ENCODE data around the gene MYBPC1. TPM values are rescaled to one million over a fixed set of nuclear protein-coding genes. Genes with fewer than 3 reads are reported as not detected.
A peak's percentile ranks its signal among the peaks of the same experiment; 100 is the strongest.

MYBPC1 gene
- total RNA-seq, 1 donor from 2014 or later, result not detected

GRCh38 chr12:101706403-101706802 is 111.6 kb downstream of the MYBPC1 start:
- no peak overlapping the region for H3K4me3 Mint-ChIP-seq
- no peaks in the 10 kb centered on the region for H3K9me3 Mint-ChIP-seq
- no peaks in the 10 kb centered on the region for H3K27me3 Mint-ChIP-seq (ENCODE audit: low read depth)
- no peaks in the 10 kb centered on the region for H3K36me3 Mint-ChIP-seq (ENCODE audit: low read depth)
- no peak for DNase-seq (ENCODE audit: low read depth, low spot score)
- no peaks in the 10 kb centered on the region for H3K4me1 Mint-ChIP-seq
- TF ChIP-seq CTCF (conservative IDR thresholded peaks at IDR 0.05), result no peak
- H3K27ac Mint-ChIP-seq (ENCODE audit: unreplicated experiment), result no peak overlapping the region

GRCh38 chr12:101707131-101707782 is 112.5 kb downstream of the MYBPC1 start:
- Mint-ChIP-seq H3K27ac (ENCODE audit: unreplicated experiment) (no peak overlapping the region), H3K9me3 (no peaks in the 10 kb centered on the region)

GRCh38 chr12:101710288-101710687 is 115.5 kb downstream of the MYBPC1 start:
- peaks cover 17% of the 10 kb centered on the region for H3K4me1 Mint-ChIP-seq
- no peak overlapping the region for H3K27ac Mint-ChIP-seq (ENCODE audit: unreplicated experiment)
- DNase-seq (ENCODE audit: low read depth, low spot score), result no peak
- H3K36me3 Mint-ChIP-seq (ENCODE audit: low read depth), result no peaks in the 10 kb centered on the region
- H3K4me3 Mint-ChIP-seq, result no peak overlapping the region
- no peak for TF ChIP-seq CTCF (conservative IDR thresholded peaks at IDR 0.05)
- no peaks in the 10 kb centered on the region for H3K27me3 Mint-ChIP-seq (ENCODE audit: low read depth)
- no peaks in the 10 kb centered on the region for H3K9me3 Mint-ChIP-seq

More at GRCh38 chr12:101707131-101707782, 112.5 kb downstream of the MYBPC1 start:
- Mint-ChIP-seq H3K4me1 (peaks cover 1% of the 10 kb centered on the region), H3K4me3 (no peak overlapping the region), H3K27me3 (ENCODE audit: low read depth) (no peaks in the 10 kb centered on the region), H3K36me3 (ENCODE audit: low read depth) (no peaks in the 10 kb centered on the region)
- no peak for TF ChIP-seq CTCF (conservative IDR thresholded peaks at IDR 0.05)
- no peak for DNase-seq (ENCODE audit: low read depth, low spot score)

- Mint-ChIP-seq H3K9me3 (no peaks in the 10 kb centered on the region), H3K4me1 (peaks cover 17% of the 10 kb centered on the region), H3K36me3 (ENCODE audit: low read depth) (no peaks in the 10 kb centered on the region), H3K27ac (ENCODE audit: unreplicated experiment) (peak overlapping the region; percentile 24), H3K27me3 (ENCODE audit: low read depth) (no peaks in the 10 kb centered on the region), H3K4me3 (peak overlapping the region; percentile 3)
- DNase-seq (ENCODE audit: low read depth, low spot score), result no peak
- no peak for TF ChIP-seq CTCF (conservative IDR thresholded peaks at IDR 0.05)
These were observed 118.4 kb downstream of the MYBPC1 start for GRCh38 chr12:101713059-101713682.

GRCh38 chr12:101713930-101714329 is 119.2 kb downstream of the MYBPC1 start:
- DNase-seq (ENCODE audit: low read depth, low spot score), result no peak
- H3K4me1 Mint-ChIP-seq, result peaks cover 17% of the 10 kb centered on the region
- no peak overlapping the region for H3K4me3 Mint-ChIP-seq
- H3K9me3 Mint-ChIP-seq, result no peaks in the 10 kb centered on the region
- H3K36me3 Mint-ChIP-seq (ENCODE audit: low read depth), result no peaks in the 10 kb centered on the region
- no peak for TF ChIP-seq CTCF (conservative IDR thresholded peaks at IDR 0.05)
- no peaks in the 10 kb centered on the region for H3K27me3 Mint-ChIP-seq (ENCODE audit: low read depth)
- H3K27ac Mint-ChIP-seq (ENCODE audit: unreplicated experiment), result no peak overlapping the region

Data from neural crest cell (in vitro differentiated cells).